Effector CD8-positive, alpha-beta T cell (primary cell): ENCODE results near the gene EFCAB11.

Experiments used
- DNase-seq: peaks from one replicate; lab custom pipeline; 2025; lab: John Stamatoyannopoulos, UW

Gene EFCAB11

GRCh38 chr14:89957376-89957775, 2.8 kb upstream of the EFCAB11 start:
- no peak for DNase-seq

GRCh38 chr14:89956661-89957009, 2.1 kb upstream of the EFCAB11 start:
- no peak for DNase-seq

DNA sequence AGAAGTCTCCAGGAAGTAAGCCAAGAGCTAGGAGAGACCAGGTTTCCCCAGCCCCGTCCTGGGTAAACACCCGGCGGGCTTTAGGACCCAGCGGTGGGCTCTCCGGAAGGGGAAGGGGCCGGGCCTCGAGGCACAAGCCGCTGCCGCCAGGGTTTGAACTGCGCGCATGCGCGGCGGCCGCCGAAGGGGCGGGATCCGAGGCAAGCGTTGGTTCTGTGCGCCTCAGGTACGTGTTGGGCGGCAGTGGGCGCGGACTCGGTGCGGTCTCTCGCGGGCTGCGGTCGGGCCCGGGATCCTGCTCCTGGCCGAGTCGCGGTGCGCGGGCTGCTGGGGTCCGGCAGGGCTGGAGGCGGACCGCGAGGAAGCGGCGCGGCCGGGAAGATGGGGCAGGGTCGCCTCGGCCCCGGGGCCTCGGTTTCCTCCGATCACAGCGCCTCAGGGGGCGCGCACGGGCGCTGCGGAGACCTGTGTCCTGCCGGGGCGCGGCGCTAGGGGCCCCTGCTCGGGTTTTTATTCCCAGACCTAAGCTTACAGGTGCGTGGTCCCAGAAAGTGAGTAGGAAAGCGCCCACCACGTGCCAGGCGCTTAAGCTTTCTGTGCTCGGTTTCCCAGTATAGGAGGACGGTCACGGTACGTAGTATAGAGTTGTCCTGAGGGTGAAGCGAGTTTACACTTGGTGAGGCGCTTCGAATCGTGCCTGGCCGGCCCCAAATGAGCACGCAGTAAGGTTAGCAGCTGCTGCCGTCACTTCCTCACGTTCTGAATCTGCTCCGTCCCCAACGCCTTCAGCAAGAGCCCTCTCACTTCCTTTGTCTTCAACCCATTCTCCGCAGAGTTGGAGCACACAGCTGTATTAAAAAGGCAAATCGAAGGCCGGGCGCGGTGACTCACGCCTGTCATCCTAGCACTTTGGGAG, 1.5 kb upstream of the EFCAB11 start, which contains the start of gene TDP1:
Gene TDP1, plus strand, starts transcription at position 183 of the 916 bp plus-strand sequence. CDS start 7,188 bp downstream, outside the sequence.
- DNase-seq = peak; percentile 95

DNA sequence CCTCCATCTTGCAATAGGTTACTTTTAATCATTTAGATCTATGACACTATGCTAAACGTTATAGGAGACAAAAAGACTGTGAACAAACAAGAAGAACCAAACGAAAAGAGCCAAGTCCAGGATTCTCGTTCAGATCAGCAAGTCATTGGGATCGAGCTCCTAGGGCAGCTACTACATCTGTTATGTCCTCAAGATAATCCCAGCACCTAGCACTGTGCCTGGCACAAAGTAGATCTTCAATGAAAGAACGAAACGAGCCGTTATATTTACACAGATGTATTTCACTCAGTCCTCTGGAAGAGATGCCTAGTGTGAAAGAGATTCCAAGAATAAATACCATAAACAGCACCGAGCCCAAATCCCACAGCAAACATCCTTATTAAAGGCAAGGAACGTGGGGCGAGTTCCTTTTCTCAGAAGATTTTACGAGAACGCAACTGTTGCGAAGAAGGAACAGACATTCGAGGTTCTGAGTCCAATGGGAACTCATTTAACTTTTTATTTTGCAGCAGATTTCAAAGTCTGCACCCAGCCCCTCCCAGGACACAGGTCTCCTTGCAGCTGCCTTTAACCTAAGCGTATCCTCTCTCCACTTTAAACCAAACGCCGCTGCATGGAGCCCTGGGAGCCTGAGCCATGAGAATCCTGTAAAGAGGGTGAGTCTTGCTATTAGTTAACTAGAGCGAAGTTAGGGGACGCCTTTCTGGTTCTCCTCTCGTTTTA, 653 bp upstream of the EFCAB11 start:
- no peak for DNase-seq

GRCh38 chr14:89953602-89954001, 928 bp downstream of the EFCAB11 start:
- DNase-seq = no peak

DNA sequence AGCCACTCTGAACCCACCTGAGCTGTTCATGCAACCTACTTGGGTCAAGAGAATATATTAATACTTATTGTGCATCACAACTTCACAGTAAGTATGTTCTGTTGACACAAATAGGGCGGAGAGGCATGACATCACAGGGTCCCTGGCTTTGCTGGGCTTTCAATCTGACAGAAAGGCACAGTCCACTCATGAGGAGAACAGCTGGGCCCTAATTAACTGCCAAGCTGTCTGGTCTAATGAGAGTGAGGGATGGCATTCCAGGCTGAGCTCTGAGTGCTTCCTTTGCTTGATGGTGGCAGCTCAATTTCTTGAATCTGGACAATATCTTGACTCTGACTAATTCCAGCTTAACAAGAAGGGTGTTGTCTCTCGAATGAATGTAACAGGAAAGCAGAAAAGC, 2.0 kb downstream of the EFCAB11 start:
- DNase-seq = no peak

DNA sequence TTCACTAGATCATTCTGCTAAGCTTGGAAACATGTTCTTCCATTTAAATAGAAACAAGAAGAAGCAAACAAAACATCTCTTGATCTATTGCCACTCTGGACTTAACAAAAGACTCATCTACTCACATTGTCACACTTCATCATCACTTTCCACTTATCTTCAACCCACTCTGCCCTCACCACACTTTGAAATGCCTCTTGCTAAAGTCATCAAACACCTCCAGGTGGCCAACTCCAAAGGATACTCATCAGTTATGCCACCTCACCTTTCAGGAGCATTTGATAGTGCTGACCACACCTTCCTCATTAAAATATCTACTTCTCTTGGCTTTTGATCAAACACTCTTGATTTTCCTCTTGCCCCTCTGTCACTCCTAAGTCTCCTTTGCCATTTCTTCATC, 7.2 kb downstream of the EFCAB11 start:
- DNase-seq = no peak

- no peak for DNase-seq
These were observed 12.6 kb downstream of the EFCAB11 start for GRCh38 chr14:89941830-89942377.

GRCh38 chr14:89936654-89937185, 17.8 kb downstream of the EFCAB11 start:
- DNase-seq = no peak

DNA sequence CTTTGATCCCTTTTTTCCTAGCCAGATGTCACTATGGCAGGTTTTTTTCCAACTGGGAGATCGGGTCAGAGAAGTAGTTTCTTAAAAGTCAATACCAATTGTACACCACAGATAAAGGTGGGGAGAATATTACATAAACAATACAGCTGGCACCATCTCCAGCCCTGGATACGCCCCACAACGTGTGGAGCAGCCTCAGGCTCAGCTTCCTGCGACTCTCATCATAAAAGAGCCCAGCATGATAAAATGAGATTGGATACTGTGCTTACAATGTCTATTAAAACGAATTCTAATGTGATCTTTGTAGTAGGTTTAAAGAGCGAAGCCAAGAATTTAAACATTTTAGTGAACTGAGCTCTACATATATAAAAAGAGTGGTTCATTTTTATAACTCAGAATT, 21.5 kb downstream of the EFCAB11 start:
- DNase-seq = no peak

- DNase-seq = no peak
These were observed 27.2 kb downstream of the EFCAB11 start for GRCh38 chr14:89927186-89927865.

GRCh38 chr14:89926694-89927093, 27.8 kb downstream of the EFCAB11 start:
- no peak for DNase-seq

DNA sequence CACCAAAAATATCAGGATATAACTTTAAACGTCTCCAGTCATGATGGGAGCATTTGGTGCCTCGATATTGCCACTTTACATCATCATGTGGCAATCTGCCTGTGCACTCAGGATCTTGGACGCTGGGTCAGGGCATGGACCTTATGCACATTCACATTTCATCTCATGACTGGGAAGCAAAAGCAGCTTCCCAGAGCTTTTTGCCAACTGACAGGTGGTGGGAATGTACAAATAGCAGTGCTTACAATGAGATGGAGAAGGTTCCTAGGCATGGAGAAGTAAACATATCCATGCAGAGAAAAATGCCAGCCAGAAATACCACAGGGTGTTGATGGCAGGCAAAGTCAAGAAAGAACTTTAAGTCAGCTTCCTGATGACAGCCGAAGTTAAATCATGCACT, 30.3 kb downstream of the EFCAB11 start:
- no peak for DNase-seq

DNA sequence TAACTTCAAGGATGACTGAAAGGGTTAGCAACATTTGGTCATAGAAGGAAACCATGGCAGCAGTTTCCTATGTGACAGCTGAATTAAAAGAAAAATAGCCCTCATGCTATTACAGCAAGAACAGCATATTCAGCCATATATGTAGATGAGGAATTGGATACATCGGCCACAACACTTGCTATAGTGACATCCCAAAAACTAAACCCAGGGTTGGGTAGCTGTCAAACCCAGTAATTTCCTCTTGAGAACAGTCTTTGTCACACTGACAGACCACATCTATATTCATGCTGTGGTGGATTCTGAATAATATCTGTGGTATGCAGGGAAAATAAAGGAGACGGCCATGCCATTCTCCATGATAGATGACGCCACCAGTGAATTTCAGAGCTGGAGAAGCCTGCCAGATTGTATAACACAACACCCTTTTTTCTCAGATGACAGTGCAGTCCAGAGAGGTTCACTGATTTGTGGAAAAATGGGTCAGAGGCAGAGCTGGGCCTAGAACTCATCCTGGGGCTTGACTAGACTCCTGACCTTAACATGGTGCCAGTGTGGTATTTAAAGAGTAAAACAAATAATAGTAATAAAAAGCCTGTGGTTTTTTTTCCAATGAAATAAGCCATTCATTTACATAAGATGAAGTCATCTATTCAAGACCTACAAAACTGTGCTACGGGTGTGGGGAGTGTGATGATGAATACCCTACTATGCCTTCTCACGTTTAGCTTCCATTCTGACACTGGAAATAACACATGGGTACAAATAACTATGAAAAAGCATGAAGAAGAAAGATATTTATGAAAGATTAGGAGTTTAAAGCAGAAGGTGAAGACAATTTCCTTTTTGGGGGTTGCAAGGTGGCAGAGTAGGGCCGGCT, 32.3 kb downstream of the EFCAB11 start:
- DNase-seq = no peak

GRCh38 chr14:89921346-89921745, 33.2 kb downstream of the EFCAB11 start:
- DNase-seq = no peak

DNA sequence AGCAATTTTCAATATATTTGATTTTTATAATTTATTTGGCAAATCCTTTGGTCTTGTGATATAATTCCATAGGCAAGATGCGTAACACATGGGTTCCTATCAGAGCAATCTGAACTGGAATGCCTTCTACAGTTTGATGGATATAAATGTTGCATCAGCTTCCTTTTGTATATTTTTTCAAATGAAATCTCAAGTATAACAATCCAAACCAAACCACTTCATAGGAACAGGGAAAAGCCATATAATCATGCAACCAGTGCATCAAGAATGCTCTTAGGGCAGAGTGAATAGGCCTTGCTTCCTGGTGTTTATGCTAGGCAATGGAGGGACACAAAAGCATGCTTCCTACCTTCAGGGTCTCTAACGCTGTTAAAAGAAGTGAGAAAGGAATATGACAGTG, 34.5 kb downstream of the EFCAB11 start:
- DNase-seq = no peak

- no peak for DNase-seq
These were observed 35.8 kb downstream of the EFCAB11 start for GRCh38 chr14:89918721-89919120.

GRCh38 chr14:89915114-89915878, 39.2 kb downstream of the EFCAB11 start:
- DNase-seq = peak; percentile 21

GRCh38 chr14:89912667-89913211, 41.8 kb downstream of the EFCAB11 start:
- no peak for DNase-seq

DNA sequence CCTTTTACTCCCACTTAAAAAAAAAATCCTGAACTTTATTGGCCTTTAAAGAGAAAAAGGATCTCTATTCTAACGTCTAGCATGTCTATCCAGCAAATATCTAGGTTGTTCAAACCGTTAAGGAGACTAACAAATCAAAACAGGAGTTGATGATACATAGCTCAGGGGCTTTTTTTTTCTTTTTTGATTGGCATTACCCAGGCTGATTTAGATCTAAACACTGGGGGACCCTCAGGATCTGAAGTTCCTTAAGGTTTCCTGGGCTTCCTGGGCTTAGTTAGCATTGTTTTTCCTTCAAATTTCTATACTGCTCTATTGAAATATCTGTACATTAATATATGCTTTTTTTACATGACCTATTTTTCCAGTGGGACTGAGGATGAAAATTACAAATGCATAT, 42.3 kb downstream of the EFCAB11 start:
- no peak for DNase-seq
